Measurements from ENCODE around the gene TRIM63.
"Not testable (repeated sequence)": the region's sequence is repeated elsewhere in the genome, so short reads cannot be mapped to it uniquely, and the experiment has no call there.

The TRIM63 gene

DNA sequence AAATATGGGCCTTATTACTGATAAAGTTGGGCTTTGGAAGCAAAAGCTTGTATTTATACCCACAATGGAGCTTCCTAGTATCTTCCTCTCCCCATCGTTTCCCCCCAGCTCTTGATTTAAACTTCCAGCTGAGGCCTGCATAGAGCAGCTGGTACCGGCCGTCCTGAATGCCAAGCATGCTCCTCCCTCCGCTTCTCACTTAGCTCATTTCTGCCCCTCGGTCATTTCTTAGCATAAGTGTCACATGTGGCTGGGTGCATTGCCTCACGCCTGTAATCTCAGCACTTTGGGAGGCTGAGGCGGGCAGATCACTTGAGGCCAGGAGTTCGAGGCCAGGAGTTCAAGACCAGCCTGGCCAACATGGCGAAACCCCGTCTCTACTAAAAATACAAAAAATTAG is 32.8 kb upstream of the TRIM63 start:
- not testable (repeated sequence) for H3K9ac ChIP-seq (ENCODE audit: low read length in 2 of 2); H3K9me3 ChIP-seq (ENCODE audit: control insufficient read depth in 2 of 2, low read length in 2 of 2); H3K4me1 ChIP-seq (ENCODE audit: control insufficient read depth, insufficient read depth, low read length); H3K36me3 ChIP-seq (ENCODE audit: control insufficient read depth in 2 of 2, insufficient read depth in 2 of 2, low read length in 2 of 2); H3K27me3 ChIP-seq (ENCODE audit: control insufficient read depth in 1 of 2, insufficient read depth in 2 of 2, low read length in 2 of 2); H3K4me3 ChIP-seq (ENCODE audit: low read length in 2 of 2); H3K27ac ChIP-seq (ENCODE audit: low read length)

DNA sequence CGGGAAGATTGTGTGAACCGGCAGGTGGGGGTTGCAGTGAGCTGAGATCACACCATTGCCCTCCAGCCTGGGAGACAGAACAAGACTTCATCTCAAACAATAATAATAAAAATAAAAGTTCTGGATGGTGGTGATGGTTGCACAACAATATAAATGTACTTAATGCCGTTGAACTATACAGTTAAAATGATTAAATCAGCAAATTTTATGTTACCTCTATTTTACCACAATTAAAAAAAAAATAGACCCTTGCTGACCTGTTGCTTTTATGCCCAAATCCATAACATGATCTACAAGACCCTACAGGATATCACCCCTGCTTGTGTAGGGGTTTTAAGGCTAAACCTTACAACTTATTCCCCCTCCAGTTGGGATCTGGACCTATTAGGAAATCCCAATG is 32.4 kb upstream of the TRIM63 start:
- Histone ChIP-seq H3K4me3 (ENCODE audit: low read length in 2 of 2) (no peak overlapping the region), H3K27me3 (ENCODE audit: control insufficient read depth in 1 of 2, insufficient read depth in 2 of 2, low read length in 2 of 2) (peaks cover 2 to 6% of the 10 kb centered on the region in 2 donors), H3K27ac (ENCODE audit: low read length) (no peak overlapping the region), H3K9ac (ENCODE audit: low read length in 2 of 2) (no peak overlapping the region), H3K9me3 (ENCODE audit: control insufficient read depth in 2 of 2, low read length in 2 of 2) (no peaks in the 10 kb centered on the region), H3K36me3 (ENCODE audit: control insufficient read depth in 2 of 2, insufficient read depth in 2 of 2, low read length in 2 of 2) (no peaks in the 10 kb centered on the region), H3K4me1 (ENCODE audit: control insufficient read depth, insufficient read depth, low read length) (no peaks in the 10 kb centered on the region)

DNA sequence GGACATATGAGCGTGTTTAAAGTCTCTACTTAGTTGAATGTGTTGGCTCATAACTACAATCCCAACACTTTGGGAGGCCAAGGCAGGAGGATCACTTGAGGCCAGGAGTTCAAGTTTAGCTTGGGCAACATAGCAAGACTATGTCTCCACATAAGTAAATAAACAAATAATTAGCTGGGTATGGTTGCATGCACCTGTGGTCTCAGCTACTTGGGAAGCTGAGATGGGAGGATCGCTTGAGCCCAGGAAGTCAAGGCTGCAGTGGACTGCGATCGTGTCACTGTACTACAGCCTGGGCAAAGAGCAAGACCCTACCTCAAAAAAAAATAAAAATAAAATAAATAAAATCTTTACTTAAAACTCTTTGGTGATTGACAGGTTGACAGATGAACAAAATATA is 31.2 kb upstream of the TRIM63 start:
- no peaks in the 10 kb centered on the region for H3K9me3 ChIP-seq (ENCODE audit: control insufficient read depth in 2 of 2, low read length in 2 of 2)
- no peak overlapping the region for H3K4me3 ChIP-seq (ENCODE audit: low read length in 2 of 2)
- no peaks in the 10 kb centered on the region for H3K36me3 ChIP-seq (ENCODE audit: control insufficient read depth in 2 of 2, insufficient read depth in 2 of 2, low read length in 2 of 2)
- no peak overlapping the region for H3K27ac ChIP-seq (ENCODE audit: low read length)
- H3K4me1 ChIP-seq (ENCODE audit: control insufficient read depth, insufficient read depth, low read length), result no peaks in the 10 kb centered on the region
- no peak overlapping the region for H3K9ac ChIP-seq (ENCODE audit: low read length in 2 of 2)
- H3K27me3 ChIP-seq (ENCODE audit: control insufficient read depth in 1 of 2, insufficient read depth in 2 of 2, low read length in 2 of 2), result peaks cover 9 to 10% of the 10 kb centered on the region in 2 donors

GRCh38 chr1:26097696-26098095 is 30.3 kb upstream of the TRIM63 start:
- Histone ChIP-seq H3K27ac (ENCODE audit: low read length) (no peak overlapping the region), H3K4me1 (ENCODE audit: control insufficient read depth, insufficient read depth, low read length) (no peaks in the 10 kb centered on the region), H3K9ac (ENCODE audit: low read length in 2 of 2) (no peak overlapping the region), H3K9me3 (ENCODE audit: control insufficient read depth in 2 of 2, low read length in 2 of 2) (no peaks in the 10 kb centered on the region), H3K36me3 (ENCODE audit: control insufficient read depth in 2 of 2, insufficient read depth in 2 of 2, low read length in 2 of 2) (no peaks in the 10 kb centered on the region), H3K27me3 (ENCODE audit: control insufficient read depth in 1 of 2, insufficient read depth in 2 of 2, low read length in 2 of 2) (peaks cover 9 to 13% of the 10 kb centered on the region in 2 donors), H3K4me3 (ENCODE audit: low read length in 2 of 2) (no peak overlapping the region)

- Histone ChIP-seq H3K9ac (ENCODE audit: low read length in 2 of 2) (no peak overlapping the region), H3K27ac (ENCODE audit: low read length) (no peak overlapping the region), H3K4me3 (ENCODE audit: low read length in 2 of 2) (no peak overlapping the region), H3K36me3 (ENCODE audit: control insufficient read depth in 2 of 2, insufficient read depth in 2 of 2, low read length in 2 of 2) (no peaks in the 10 kb centered on the region), H3K4me1 (ENCODE audit: control insufficient read depth, insufficient read depth, low read length) (no peaks in the 10 kb centered on the region), H3K27me3 (ENCODE audit: control insufficient read depth in 1 of 2, insufficient read depth in 2 of 2, low read length in 2 of 2) (peaks cover 9 to 13% of the 10 kb centered on the region in 2 donors), H3K9me3 (ENCODE audit: control insufficient read depth in 2 of 2, low read length in 2 of 2) (no peaks in the 10 kb centered on the region)
Observed at GRCh38 chr1:26096471-26096870, 29.0 kb upstream of the TRIM63 start.

DNA sequence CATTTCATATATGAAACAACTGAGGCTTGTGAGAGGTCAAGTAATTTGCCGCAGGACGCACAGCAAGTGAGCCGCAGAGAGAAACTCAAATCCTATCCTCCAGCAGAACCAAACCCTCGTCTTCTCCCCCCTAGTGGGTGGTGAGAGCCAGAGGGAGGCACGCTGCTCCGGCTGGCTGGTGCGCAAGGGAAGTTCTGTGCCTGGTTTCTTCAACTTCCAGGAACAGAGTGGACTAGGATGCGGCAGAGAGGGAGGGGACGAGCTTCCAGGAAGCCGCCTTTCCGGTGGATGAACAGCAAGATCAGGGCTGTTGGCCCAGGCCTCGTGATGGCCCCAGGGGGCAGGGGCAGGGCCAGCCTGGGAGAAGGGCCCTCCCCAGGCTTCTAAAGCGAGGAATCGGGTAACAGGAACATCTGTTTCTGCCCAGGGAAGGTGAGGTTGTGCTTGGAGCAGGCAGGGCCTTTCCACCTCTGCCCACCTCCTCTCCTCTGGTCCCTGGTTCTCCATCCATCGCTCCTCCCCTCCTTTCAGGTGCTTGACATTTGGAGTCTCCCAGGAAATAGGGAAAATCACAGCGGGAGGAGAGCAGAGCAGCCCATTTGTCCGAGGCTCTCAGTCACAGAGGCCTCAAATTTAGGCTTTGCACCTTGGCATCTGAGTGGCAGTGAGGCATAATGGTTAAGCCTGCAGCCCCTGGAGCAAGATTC is 27.4 kb upstream of the TRIM63 start:
- Histone ChIP-seq H3K27me3 (ENCODE audit: control insufficient read depth in 1 of 2, insufficient read depth in 2 of 2, low read length in 2 of 2) (peaks cover 6 to 18% of the 10 kb centered on the region in 2 donors), H3K27ac (ENCODE audit: low read length) (no peak overlapping the region), H3K4me3 (ENCODE audit: low read length in 2 of 2) (no peak overlapping the region), H3K9me3 (ENCODE audit: control insufficient read depth in 2 of 2, low read length in 2 of 2) (no peaks in the 10 kb centered on the region), H3K4me1 (ENCODE audit: control insufficient read depth, insufficient read depth, low read length) (no peaks in the 10 kb centered on the region), H3K9ac (ENCODE audit: low read length in 2 of 2) (no peak overlapping the region), H3K36me3 (ENCODE audit: control insufficient read depth in 2 of 2, insufficient read depth in 2 of 2, low read length in 2 of 2) (no peaks in the 10 kb centered on the region)

- peaks cover 6 to 18% of the 10 kb centered on the region in 2 donors for H3K27me3 ChIP-seq (ENCODE audit: control insufficient read depth in 1 of 2, insufficient read depth in 2 of 2, low read length in 2 of 2)
- no peak overlapping the region for H3K27ac ChIP-seq (ENCODE audit: low read length)
- no peak overlapping the region for H3K9ac ChIP-seq (ENCODE audit: low read length in 2 of 2)
- no peaks in the 10 kb centered on the region for H3K4me1 ChIP-seq (ENCODE audit: control insufficient read depth, insufficient read depth, low read length)
- no peak overlapping the region for H3K4me3 ChIP-seq (ENCODE audit: low read length in 2 of 2)
- no peaks in the 10 kb centered on the region for H3K9me3 ChIP-seq (ENCODE audit: control insufficient read depth in 2 of 2, low read length in 2 of 2)
- H3K36me3 ChIP-seq (ENCODE audit: control insufficient read depth in 2 of 2, insufficient read depth in 2 of 2, low read length in 2 of 2), result no peaks in the 10 kb centered on the region
Observed at GRCh38 chr1:26094076-26094669, 26.7 kb upstream of the TRIM63 start.

DNA sequence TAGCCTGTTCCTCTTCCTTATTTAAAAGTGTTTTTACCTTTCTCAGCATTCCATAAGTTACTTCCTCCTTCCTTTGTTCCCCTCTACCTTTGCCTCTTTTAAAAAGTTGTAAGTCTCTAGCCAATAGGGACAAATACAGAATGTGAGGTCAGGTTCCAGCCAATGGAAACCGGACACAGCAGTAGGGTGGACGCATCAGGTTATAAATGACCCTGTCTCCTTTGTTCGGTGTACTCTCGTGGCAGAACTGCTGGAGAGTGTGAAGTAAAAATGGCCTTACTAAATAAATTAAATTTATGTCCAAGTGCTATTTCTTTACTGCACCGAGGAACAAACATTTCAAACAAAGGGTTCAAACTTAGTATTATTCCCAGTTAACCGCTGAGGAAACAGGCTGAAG is 26.1 kb upstream of the TRIM63 start:
- not testable (repeated sequence) for H3K27ac ChIP-seq (ENCODE audit: low read length); H3K4me1 ChIP-seq (ENCODE audit: control insufficient read depth, insufficient read depth, low read length); H3K4me3 ChIP-seq (ENCODE audit: low read length in 2 of 2); H3K9ac ChIP-seq (ENCODE audit: low read length in 2 of 2); H3K36me3 ChIP-seq (ENCODE audit: control insufficient read depth in 2 of 2, insufficient read depth in 2 of 2, low read length in 2 of 2); H3K9me3 ChIP-seq (ENCODE audit: control insufficient read depth in 2 of 2, low read length in 2 of 2)
- peaks cover 6 to 18% of the 10 kb centered on the region in 2 donors for H3K27me3 ChIP-seq (ENCODE audit: control insufficient read depth in 1 of 2, insufficient read depth in 2 of 2, low read length in 2 of 2)

- no peak overlapping the region for H3K4me3 ChIP-seq (ENCODE audit: low read length in 2 of 2)
- no peak overlapping the region for H3K27ac ChIP-seq (ENCODE audit: low read length)
- peaks cover 6 to 18% of the 10 kb centered on the region in 2 donors for H3K27me3 ChIP-seq (ENCODE audit: control insufficient read depth in 1 of 2, insufficient read depth in 2 of 2, low read length in 2 of 2)
- H3K4me1 ChIP-seq (ENCODE audit: control insufficient read depth, insufficient read depth, low read length), result no peaks in the 10 kb centered on the region
- H3K9me3 ChIP-seq (ENCODE audit: control insufficient read depth in 2 of 2, low read length in 2 of 2), result no peaks in the 10 kb centered on the region
- no peak overlapping the region for H3K9ac ChIP-seq (ENCODE audit: low read length in 2 of 2)
- no peaks in the 10 kb centered on the region for H3K36me3 ChIP-seq (ENCODE audit: control insufficient read depth in 2 of 2, insufficient read depth in 2 of 2, low read length in 2 of 2)
Observed at GRCh38 chr1:26092422-26092821, 25.0 kb upstream of the TRIM63 start.

DNA sequence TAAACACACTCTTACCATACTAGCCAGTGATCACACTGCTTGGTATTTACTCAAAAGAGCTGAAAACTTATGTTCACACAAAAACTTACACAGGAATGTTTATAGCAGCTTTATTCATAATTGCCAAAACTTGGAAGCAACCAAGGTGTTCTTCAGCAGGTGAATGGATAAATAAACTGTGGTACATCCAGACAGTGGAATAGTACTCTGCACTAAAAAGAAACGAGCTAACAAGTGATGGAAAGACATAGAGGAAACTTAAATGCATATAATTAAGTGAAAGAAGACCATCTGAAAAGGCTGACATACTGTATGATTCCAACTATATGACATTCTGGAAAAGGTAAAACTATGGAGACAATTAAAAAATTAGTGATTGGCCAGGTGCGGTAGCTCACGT is 23.5 kb upstream of the TRIM63 start:
- Histone ChIP-seq H3K27ac (ENCODE audit: low read length) (no peak overlapping the region), H3K9me3 (ENCODE audit: control insufficient read depth in 2 of 2, low read length in 2 of 2) (no peaks in the 10 kb centered on the region), H3K36me3 (ENCODE audit: control insufficient read depth in 2 of 2, insufficient read depth in 2 of 2, low read length in 2 of 2) (no peaks in the 10 kb centered on the region), H3K27me3 (ENCODE audit: control insufficient read depth in 1 of 2, insufficient read depth in 2 of 2, low read length in 2 of 2) (peaks cover 6 to 18% of the 10 kb centered on the region in 2 donors), H3K4me1 (ENCODE audit: control insufficient read depth, insufficient read depth, low read length) (no peaks in the 10 kb centered on the region), H3K9ac (ENCODE audit: low read length in 2 of 2) (no peak overlapping the region), H3K4me3 (ENCODE audit: low read length in 2 of 2) (no peak overlapping the region)

GRCh38 chr1:26089125-26089524 is 21.7 kb upstream of the TRIM63 start:
- Histone ChIP-seq H3K9me3 (ENCODE audit: control insufficient read depth in 2 of 2, low read length in 2 of 2) (no peaks in the 10 kb centered on the region), H3K36me3 (ENCODE audit: control insufficient read depth in 2 of 2, insufficient read depth in 2 of 2, low read length in 2 of 2) (no peaks in the 10 kb centered on the region), H3K4me3 (ENCODE audit: low read length in 2 of 2) (no peak overlapping the region), H3K4me1 (ENCODE audit: control insufficient read depth, insufficient read depth, low read length) (no peaks in the 10 kb centered on the region), H3K27me3 (ENCODE audit: control insufficient read depth in 1 of 2, insufficient read depth in 2 of 2, low read length in 2 of 2) (peaks cover 8% of the 10 kb centered on the region in 2 donors), H3K27ac (ENCODE audit: low read length) (no peak overlapping the region), H3K9ac (ENCODE audit: low read length in 2 of 2) (no peak overlapping the region)

Measured in stomach smooth muscle (tissue), 2 donors.